ENCODE measurements around the gene PREX1. TPM values are rescaled to one million over a fixed set of nuclear protein-coding genes. Genes with fewer than 3 reads are reported as not detected.

The PREX1 gene
- total RNA-seq, 1 experiment from 2014 or later, result 20.0 TPM

- H3K4me1 ChIP-seq (ENCODE audit: control insufficient read depth, insufficient read depth, low read length), result peaks cover 10% of the 10 kb centered on the region; the same call in 1 of the 2 replicates
- no TSS peak for BruUV-seq (replicated peaks)
- TF ChIP-seq, protein P1, sequence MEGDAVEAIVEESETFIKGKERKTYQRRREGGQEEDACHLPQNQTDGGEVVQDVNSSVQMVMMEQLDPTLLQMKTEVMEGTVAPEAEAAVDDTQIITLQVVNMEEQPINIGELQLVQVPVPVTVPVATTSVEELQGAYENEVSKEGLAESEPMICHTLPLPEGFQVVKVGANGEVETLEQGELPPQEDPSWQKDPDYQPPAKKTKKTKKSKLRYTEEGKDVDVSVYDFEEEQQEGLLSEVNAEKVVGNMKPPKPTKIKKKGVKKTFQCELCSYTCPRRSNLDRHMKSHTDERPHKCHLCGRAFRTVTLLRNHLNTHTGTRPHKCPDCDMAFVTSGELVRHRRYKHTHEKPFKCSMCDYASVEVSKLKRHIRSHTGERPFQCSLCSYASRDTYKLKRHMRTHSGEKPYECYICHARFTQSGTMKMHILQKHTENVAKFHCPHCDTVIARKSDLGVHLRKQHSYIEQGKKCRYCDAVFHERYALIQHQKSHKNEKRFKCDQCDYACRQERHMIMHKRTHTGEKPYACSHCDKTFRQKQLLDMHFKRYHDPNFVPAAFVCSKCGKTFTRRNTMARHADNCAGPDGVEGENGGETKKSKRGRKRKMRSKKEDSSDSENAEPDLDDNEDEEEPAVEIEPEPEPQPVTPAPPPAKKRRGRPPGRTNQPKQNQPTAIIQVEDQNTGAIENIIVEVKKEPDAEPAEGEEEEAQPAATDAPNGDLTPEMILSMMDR (IDR thresholded peaks at IDR 0.05), result no peak
- TF ChIP-seq SIN3A (IDR thresholded peaks at IDR 0.05; ENCODE audit: borderline replicate concordance, insufficient read depth, low read depth, low read length) (no peak), POLR2AphosphoS5 (IDR thresholded peaks at IDR 0.05; ENCODE audit: low read depth, low read length) (no peak), TCF7L2 (IDR thresholded peaks at IDR 0.05; ENCODE audit: low read depth, low read length) (no peak)
- TF ChIP-seq, protein P2, sequence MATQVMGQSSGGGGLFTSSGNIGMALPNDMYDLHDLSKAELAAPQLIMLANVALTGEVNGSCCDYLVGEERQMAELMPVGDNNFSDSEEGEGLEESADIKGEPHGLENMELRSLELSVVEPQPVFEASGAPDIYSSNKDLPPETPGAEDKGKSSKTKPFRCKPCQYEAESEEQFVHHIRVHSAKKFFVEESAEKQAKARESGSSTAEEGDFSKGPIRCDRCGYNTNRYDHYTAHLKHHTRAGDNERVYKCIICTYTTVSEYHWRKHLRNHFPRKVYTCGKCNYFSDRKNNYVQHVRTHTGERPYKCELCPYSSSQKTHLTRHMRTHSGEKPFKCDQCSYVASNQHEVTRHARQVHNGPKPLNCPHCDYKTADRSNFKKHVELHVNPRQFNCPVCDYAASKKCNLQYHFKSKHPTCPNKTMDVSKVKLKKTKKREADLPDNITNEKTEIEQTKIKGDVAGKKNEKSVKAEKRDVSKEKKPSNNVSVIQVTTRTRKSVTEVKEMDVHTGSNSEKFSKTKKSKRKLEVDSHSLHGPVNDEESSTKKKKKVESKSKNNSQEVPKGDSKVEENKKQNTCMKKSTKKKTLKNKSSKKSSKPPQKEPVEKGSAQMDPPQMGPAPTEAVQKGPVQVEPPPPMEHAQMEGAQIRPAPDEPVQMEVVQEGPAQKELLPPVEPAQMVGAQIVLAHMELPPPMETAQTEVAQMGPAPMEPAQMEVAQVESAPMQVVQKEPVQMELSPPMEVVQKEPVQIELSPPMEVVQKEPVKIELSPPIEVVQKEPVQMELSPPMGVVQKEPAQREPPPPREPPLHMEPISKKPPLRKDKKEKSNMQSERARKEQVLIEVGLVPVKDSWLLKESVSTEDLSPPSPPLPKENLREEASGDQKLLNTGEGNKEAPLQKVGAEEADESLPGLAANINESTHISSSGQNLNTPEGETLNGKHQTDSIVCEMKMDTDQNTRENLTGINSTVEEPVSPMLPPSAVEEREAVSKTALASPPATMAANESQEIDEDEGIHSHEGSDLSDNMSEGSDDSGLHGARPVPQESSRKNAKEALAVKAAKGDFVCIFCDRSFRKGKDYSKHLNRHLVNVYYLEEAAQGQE (IDR thresholded peaks at IDR 0.05; ENCODE audit: insufficient read depth in 1 of 2, low read depth in 2 of 2, low read length in 1 of 2), result no peak
- no peaks in the 10 kb centered on the region for H3K9me3 ChIP-seq (ENCODE audit: control insufficient read depth, insufficient read depth, low read depth, low read length)
- DNase-seq (ENCODE audit: low read depth, low spot score), result no peak
- no peaks in the 10 kb centered on the region; the same call in 1 of the 2 replicates for H3K27me3 ChIP-seq (ENCODE audit: control insufficient read depth, insufficient read depth, low read length)
- ChIA-PET POLR2A (no interaction called here), CTCF (no interaction called here)
- no peak for ATAC-seq
- H3K4me3 ChIP-seq (ENCODE audit: low read depth in 2 of 2, low read length in 2 of 2), result no peak overlapping the region
- H3K36me3 ChIP-seq (ENCODE audit: control insufficient read depth, insufficient read depth, low read length), result no peaks in the 10 kb centered on the region
- intact Hi-C loops (cut with micrococcal nuclease; ENCODE audit: unreplicated experiment) (no loop called here), in situ Hi-C loops (cut with HindIII; ENCODE audit: low pct_unique_long_range_greater_than_20kb, low sequenced_read_pairs) (no loop called here)
- no peak overlapping the region for H3K27ac ChIP-seq (ENCODE audit: low read length)
These were observed 202.5 kb downstream of the PREX1 start for GRCh38 chr20:48625136-48625900.

- ATAC-seq, result no peak
- ChIA-PET POLR2A (no interaction called here), CTCF (no interaction called here)
- intact Hi-C loops (cut with micrococcal nuclease; ENCODE audit: unreplicated experiment) (loop anchor here (5.0 kb wide), 4 partner anchors 837 to 962 kb away; partner anchors contain the start of gene SULF2), in situ Hi-C loops (cut with HindIII; ENCODE audit: low pct_unique_long_range_greater_than_20kb, low sequenced_read_pairs) (no loop called here)
- no peaks in the 10 kb centered on the region; the same call in 1 of the 2 replicates for H3K27me3 ChIP-seq (ENCODE audit: control insufficient read depth, insufficient read depth, low read length)
- no peaks in the 10 kb centered on the region for H3K36me3 ChIP-seq (ENCODE audit: control insufficient read depth, insufficient read depth, low read length)
- BruUV-seq (replicated peaks), result TSS peak; percentile 71
- H3K27ac ChIP-seq (ENCODE audit: low read length), result no peak overlapping the region
- H3K4me3 ChIP-seq (ENCODE audit: low read depth in 2 of 2, low read length in 2 of 2), result no peak overlapping the region
- TF ChIP-seq POLR2AphosphoS5 (IDR thresholded peaks at IDR 0.05; ENCODE audit: low read depth, low read length) (no peak), SIN3A (IDR thresholded peaks at IDR 0.05; ENCODE audit: borderline replicate concordance, insufficient read depth, low read depth, low read length) (no peak), TCF7L2 (IDR thresholded peaks at IDR 0.05; ENCODE audit: low read depth, low read length) (no peak)
- TF ChIP-seq, protein P2 (IDR thresholded peaks at IDR 0.05; ENCODE audit: insufficient read depth in 1 of 2, low read depth in 2 of 2, low read length in 1 of 2), result no peak
- TF ChIP-seq, protein P1 (IDR thresholded peaks at IDR 0.05), result no peak
- DNase-seq (ENCODE audit: low read depth, low spot score), result no peak
- H3K4me1 ChIP-seq (ENCODE audit: control insufficient read depth, insufficient read depth, low read length), result peaks cover 10% of the 10 kb centered on the region; the same call in 1 of the 2 replicates
- H3K9me3 ChIP-seq (ENCODE audit: control insufficient read depth, insufficient read depth, low read depth, low read length), result no peaks in the 10 kb centered on the region
These were observed 203.3 kb downstream of the PREX1 start for GRCh38 chr20:48624315-48625020.

Data from Panc1 (cell line).